GM21390 (cell line): Measurements from ENCODE around the gene GXYLT1.
"Not testable (repeated sequence)": the region's sequence is repeated elsewhere in the genome, so short reads cannot be mapped to it uniquely, and the experiment has no call there.

Experiments
- ATAC-seq: cut with Tn5 transposase; IDR thresholded peaks from one replicate; pipeline ENCODE4 v1.9.1; 2021; ENCODE audit not compliant: unreplicated experiment

Gene GXYLT1

DNA sequence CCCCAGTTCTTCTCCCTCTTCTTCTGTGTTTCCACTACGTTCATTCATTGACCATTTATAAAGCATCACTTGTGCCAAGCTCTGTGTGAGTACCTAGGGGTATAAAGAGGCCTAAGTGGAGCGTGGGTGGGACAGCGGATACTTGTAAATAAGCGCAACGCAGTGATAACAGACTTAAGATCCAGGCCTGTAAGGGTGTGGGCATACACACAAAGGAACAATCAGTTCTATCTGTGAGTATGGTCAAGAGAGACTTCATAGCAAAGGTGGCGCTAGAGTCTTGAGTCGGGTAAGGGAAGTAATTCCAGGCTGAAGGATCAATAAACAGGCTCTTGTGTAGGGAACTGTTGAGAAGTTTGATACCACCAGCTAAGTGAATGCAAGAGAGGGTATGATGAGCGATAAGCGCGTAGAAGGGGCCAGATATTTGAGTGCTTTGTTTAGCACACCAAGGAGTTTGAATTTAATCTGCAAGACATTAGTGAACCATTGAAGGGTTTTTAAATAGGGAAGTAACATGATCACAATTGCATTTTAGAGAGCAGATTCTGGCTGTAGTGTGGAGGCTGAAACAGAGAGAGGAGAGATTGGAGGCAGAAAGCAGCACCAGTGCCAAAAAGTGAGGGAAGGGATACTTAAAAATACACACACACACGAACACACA lies 1.0 kb upstream of the GXYLT1 start:
- ATAC-seq: no peak

DNA sequence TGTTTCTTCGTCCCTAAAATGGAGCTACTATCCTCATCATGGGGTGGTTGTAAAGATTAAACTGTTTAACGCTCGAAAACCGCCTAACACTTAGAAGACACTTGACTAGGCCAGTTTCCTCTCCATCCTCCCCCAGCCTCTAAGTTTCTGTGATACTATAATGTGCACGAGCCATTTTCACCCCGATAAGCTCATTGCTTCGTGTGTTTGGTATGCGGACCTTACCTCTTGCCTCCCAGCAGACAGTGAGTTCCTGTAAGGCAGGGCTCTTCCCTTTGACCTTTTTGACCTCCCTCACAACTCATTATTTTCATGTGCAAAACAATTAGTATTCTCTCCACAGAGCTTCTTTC lies 499 bp upstream of the GXYLT1 start:
- ATAC-seq: no peak

DNA sequence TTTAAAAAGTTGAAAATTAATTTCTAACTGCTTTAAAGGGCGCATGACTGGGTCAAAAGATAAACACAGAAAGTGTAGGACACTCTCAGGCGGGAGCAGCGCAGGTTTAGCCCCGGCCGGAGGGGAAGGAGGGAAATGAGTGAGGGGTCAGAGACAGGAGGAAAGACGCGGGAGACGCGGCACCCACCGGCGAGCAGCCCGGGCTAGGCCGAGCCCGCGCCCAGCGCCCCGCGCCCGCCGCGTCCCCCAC lies 591 bp downstream of the GXYLT1 start:
- ATAC-seq: no peak

DNA sequence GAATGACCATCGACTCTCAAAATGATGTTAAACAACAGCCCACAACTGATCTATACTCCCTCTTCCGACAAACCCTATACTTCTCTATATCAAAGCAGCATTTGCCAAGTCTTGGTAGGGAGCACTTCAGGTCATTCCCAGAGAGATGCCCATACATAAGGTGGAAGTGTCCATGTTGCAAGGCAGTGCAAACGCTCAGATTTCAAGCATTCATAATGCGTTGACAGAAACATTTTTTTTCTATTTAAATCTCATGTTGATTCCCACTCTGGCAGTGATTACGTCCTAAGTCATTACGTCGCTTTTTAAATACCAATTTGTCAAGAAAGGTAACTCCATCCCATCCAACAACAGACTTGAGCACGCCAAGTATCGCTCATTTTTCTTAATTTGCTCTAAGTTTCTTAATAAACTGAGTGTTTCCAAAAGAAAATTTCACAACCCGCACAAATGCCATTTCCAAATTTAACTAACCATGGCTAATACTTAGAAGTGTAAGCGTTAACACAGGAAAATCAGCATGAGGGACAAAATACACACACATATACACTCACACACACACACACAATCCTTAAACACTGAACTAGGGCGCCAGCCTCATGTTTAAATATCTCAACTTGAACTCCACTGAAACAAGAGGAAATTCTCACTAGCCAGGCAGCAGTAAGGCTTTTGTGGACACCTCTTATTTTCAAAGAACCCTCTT lies 1.1 kb downstream of the GXYLT1 start:
- peak; percentile 2 for ATAC-seq

DNA sequence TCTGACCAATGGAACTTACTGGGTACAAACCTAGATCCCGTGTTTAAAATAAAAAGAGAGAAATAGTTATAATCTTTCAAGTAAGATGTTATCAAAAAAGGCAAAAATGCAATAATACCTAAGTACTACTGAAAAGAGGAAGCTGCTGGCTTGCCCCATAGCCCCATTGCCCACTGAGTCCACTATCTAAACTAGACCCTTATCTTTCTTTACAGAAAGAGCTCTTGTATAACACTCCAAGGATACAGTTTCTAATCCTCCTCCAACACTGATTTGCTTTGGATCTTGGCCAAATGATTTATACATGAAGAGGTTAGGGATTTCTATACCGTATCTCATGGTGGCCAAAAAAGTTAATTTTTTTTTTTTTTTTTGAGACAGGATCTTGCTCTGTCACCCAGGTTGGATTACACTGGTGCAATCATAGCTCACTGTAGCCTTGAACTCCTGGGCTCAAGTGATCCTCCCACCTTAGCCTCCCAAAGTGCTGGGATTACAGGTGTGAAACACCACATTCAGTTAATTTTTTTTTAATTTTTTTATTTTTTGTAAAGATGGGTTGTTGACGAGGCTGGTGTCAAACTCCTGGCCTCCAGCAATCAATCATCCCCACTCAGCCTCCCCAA lies 2.6 kb downstream of the GXYLT1 start:
- no peak for ATAC-seq

DNA sequence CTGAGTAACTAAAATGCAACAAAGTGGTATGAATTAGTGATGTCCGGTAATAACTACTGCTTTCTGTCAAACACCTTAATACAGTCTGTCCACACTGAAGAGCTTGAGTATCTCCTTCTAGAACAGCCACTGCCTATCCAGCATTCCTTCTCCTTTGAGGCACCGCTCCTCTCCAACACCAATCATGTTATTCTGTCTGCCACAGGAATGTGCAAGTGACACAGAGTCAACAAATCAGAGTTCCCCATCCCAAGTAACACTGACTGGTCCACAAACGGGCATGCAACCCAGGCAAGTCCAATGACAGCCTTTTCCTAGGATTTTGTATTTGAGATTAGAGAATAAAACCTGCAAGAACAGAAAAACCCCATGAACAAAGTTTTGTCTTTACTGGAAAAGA lies 3.8 kb downstream of the GXYLT1 start:
- ATAC-seq: no peak

DNA sequence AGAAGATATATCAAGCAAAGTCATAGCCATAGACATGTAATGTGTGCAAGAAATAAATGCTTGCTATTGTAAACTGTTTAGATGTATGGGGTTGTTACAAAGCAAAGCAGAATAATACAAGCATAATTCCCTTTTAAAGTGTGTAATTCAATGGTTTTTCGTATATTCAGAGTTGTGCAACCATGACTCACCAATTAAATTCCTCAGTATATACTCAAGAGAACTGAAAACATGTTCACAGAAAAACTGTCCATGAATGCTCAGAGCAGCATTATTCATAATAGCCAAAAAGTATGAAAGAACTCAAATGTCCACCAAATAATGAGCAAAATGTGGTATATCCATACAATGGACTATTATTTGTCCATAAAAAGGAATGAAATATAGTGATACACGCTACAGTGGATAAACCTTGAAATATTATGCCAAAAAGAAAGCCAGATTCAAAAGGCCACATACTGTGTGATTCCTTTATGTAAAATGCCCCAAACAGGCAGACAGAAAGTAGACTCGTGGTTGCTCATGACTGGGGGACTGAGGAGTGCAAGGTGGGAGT lies 9.3 kb downstream of the GXYLT1 start:
- ATAC-seq: no peak

DNA sequence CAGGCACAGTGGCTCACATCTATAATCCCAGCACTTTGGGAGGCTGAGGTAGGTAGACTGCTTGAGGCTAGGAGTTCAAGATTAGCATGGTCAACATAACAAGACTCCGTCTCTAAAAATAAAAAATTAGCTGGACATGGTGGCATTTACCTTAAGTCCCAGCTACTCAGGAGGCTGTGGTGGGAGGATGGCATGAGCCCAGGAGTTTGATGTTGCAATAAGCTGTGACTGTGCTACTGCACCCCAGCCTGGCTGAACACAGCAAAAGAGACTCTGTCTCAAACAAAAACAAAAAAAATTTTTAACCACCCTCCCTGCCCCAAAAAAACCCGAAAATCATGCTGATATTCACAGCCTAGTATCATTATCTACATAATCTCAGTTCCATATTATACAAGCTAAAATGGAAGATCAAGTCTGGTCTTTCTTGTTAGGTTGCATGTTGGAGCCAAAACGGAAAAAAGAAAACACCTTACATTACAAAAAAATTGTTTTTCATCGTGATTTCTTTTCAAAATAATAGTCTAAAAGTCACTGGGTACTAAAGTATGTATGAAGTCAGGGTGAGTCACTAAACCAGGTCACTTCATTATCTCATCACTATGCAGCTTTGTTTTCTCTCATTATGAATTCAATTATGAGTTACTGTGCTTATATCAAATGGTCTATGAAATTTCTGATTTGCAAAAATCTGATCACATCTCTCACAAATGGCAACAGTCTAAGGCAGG lies 13.8 kb downstream of the GXYLT1 start:
- no peak for ATAC-seq

DNA sequence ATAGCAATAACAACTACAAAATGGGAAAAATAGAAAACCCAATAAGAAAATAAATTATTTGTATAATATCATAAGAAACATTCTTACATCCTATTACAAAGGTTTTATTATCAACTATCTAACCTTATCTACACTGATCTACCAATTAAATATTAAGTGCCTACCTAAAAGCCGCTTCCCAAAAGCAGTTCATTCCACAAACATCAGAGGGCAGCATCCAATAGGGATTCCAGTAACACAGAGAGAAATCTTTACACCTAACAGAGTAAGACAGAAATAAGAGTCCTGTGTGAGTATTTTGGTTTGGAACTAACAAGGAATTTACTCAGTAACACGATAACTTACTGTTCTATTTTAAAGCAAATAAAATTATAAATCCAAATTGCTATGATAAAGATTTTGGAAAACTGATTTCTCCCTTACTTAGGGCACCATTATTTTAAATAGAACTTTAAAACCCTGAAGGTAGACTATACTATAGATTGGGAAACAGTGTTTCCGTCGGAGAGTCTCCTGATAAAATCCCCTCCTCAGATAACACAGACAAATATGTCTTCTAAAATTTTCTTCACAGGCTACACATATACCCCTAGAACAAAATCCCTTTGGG lies 15.0 kb downstream of the GXYLT1 start:
- no peak for ATAC-seq

DNA sequence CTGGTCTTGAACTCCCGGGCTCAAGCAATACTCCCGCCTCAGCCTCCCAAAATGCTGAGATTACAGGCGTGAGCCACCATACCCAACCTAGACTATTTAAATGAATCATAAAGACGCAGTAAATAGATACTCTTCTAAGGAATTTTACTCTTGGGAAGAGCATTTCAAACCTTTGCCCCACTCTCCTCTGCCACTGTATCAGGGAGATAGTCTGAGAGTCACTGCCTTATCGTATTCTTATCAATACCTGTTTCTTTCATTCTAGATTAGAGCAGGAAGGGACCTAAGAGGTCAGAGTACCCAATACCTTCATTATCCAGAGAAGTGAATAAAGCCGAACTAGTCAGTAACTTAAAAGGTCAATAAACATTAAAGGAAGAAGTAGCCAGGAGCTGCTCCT lies 15.8 kb downstream of the GXYLT1 start:
- no peak for ATAC-seq

DNA sequence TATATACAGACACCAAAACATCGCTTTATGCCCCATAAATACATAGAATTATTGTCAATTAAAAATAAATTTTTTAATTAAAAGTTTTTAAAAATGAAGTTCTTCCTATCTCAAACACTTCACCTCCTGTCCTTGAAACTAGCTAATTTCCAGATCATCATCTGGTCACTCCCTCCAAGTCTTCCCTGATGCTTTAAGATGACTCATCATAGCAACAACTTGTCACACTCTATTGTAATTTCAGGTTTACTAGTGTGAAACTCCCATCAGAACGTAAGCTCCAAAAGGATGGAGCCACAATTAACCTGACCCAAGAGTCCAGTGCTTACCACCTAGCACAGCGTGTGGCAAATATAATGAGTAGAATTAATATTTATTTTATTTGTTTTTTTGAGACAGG lies 16.3 kb downstream of the GXYLT1 start:
- no peak for ATAC-seq

DNA sequence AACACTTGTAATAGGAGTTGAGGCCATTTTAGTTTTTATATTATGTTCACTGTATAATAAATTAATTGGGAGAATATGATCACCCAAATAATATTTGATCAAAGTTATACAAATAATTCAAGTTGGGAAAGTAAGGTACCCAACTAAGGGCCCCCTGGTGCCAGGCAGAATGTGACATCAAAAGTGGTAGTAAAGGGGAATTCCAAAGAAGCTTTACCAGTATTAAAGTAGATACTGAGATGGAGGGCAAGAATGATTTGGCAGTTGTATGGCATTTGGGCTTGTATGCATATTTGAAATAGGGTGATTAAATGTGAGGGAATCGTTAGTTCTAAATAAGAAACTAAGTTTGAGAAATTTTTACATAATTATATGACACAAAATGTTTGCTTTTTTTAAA lies 17.7 kb downstream of the GXYLT1 start:
- ATAC-seq: no peak

DNA sequence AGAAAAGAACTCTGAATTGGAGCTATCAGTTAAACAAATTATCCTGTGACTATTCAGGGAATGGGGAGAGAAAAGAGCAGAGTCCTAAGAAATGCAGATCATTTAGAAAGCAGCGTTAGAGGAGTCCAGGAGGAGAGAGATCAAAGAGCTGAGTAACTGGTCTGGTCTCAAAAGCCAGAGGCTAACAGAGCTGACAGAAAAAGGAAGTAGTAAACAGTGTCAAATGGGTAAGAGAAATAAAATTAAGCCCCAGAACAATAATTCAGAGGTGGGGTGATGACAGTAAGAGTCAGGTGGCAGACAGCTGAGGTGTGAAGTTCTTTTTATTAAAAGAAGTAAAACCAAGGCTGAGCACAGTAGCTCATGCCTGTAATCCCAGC lies 19.3 kb downstream of the GXYLT1 start:
- ATAC-seq: no peak

DNA sequence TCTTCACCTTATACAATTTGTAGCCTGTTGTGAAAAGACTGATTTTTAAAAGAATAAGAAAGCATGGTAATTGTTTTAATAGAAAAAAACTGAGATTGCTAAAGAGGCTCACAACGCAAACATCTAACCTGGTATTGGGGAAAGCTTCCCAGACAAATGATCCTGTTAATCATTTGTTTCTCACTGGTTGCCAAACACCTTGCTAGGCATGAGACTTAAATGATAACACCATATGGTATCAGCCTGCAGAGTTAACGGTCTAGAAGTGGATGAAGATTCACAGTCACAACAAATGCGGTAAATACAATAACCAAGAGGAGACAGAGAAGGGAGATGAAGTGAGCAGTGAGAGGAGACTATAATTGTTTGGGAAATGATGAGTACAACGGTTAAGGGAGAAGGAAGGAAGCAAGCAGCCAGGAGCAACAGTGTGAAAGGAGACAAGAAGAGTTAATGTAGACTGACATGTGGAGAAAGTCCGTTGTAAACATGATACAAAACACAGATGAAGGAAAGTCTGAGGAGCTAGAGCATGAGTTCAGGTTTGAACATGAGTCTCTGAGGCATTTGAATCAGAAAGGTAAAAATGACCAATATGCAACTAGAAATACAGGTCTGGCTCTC lies 19.8 kb downstream of the GXYLT1 start:
- ATAC-seq: no peak

DNA sequence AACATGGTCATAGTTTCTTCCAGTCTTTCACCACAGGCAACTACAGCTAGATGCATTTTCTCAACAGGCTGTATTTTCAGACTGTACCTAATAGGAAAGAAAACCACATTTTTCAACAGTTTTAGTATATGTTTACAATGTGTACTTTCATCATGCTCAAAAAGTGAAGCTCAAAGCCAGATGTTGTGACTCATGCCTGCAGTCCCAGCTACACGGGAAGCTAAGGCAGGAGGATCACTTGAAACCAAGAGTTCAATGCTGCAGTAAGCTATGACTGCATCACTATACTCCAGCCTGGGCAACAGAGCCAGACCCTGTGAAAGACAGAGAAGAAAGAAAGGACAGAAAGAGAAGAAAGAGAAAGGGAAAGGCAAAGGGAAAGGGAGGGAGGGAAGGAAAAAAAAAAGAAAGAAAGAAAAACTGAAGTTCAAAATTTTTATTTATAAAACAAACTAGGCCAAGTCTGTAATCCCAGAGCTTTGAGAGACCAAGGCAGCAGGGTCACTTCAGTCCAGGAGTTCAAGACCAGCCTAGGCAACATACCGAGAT lies 25.5 kb downstream of the GXYLT1 start:
- ATAC-seq: no peak

DNA sequence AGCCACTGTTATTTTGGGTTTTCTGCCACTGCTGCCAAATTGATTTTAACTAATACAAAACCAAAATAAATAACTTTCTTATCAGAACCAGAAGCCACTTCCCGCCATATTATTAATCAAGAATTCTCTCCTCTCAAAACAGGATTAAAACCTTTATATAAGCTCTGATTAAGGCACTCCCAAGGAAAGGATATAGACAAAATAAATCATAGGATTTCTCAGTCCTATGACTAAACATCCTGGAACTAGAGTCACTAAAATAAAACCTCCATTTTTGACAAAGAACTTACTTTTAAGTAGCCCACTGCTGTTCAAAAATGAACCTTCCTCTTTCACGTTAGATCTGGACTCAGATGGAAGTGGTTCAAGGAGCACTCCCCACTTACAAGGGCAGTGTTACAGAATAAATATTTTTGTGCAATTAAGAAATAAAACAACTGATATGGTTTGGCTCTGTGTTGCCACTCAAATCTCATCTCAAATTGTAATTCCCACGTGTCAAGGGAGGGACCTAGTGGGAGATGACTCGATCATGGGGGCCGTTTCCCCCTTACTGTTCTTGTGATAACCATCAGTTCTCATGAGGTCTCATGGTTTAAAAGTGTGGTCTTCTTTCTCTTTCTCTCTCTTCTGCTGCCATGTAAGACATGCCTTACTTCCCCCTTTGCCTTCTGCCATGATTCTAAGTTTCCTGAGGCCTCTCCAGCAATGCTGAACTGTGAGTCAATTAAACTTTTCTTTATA lies 26.4 kb downstream of the GXYLT1 start:
- ATAC-seq: no peak

DNA sequence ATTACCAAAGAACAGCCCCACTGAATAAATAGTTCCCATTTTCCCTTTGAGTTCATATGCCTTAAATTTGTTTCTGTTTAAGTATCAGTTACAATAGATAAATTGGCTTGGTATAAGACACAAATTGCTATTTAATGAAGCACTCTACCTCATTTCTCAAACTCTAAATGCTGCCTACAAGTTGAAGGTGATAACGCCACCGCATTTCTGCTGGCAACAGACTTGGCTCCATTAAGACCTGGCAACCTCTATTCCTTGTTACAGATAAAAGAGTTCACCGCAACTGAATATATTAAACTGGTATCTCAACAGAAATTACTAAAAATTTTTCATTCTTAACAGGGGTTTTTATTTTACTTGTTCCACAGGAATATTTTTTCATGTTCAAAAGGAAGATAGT lies 35.6 kb downstream of the GXYLT1 start:
- no peak for ATAC-seq

DNA sequence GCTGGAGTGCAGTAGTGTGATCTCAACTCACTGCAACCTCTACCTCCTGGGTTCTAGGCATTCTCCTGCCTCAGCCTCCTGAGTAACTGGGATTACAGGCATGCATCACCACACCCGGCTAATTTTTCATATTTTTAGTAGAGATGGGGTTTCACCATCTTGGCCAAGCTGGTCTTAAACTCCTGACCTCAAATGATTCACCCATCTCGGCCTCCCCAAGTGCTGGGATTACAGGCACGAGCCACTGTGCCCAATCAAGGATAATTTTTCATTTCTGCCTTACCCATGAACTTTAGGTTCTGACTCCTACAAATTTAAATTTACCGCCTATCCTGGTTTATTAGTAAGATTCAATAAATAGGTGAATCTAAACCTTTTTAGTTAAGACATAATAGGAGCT lies 37.9 kb downstream of the GXYLT1 start:
- ATAC-seq: not testable (repeated sequence)

DNA sequence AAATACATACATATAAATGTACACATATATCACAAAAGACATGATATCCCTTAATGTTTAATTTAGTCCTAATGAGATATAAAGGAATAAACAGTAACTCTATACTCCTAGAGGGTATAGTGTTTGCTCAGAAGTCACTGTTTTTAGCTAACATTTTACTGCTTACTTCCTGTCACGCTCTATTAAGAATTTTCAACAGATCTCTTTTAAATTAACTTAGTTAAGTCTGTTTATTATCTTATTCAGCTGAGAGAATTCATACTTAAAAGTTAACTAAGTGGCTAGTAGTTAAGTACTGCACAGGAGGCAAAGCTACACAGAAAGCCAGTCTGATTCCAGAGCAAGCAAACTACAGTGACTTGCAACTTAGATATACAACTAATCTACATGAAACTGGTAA lies 39.9 kb downstream of the GXYLT1 start:
- ATAC-seq: no peak

DNA sequence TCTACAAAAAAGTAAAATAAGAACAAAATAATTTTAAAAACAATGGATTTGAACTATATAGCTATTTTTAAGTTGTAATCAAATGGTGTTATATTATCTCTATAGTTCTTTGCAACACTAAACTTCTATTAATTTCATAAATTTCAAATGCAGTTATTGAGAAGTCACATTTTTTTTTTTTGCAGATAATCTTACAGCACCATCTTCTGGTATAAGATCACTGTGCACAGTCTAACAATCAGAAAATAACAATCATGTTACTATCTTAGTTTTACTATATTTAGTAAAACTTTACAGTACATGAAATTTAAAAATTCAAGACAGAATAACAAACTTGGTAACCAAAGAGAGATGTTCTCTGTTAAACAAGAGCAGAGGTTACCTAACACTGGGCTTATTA lies 40.6 kb downstream of the GXYLT1 start:
- ATAC-seq: no peak
